ENCODE results near the gene EOLA2.

- TF ChIP-seq CTCF (IDR thresholded peaks at IDR 0.05) (no peak), POLR2A (IDR thresholded peaks at IDR 0.05) (no peak)
Observed at GRCh38 chrX:149903889-149904748, 34.2 kb downstream of the EOLA2 start.
